Stomach (tissue), 9 donors: ENCODE measurements around the gene SCAP. TPM values are rescaled to one million over a fixed set of nuclear protein-coding genes. Genes with fewer than 3 reads are reported as not detected.

Experiments used
- DNase-seq, 2 donors: peaks; one replicate each; pipeline versions ENCODE4 v3.0.0 to v3.0.0-alpha.2; 2013 to 2019
- H3K27ac ChIP-seq, 5 donors: fragments of 200-600 bp in 4 of 5; sonication (generic) in 4 of 5; one replicate each; pipeline ENCODE4 v1.5.1; 2013 to 2019; ENCODE audit warnings: mild to moderate bottlenecking in 1 of 5, moderate library complexity in 1 of 5
- H3K27me3 ChIP-seq, 3 donors: fragments of 200-600 bp; sonication (generic); one replicate each; pipeline ENCODE4 v1.5.1; 2017 to 2019; ENCODE audit warnings: mixed run types in 1 of 3
- H3K36me3 ChIP-seq, 4 donors: fragments of 200-600 bp; sonication (generic); 1 replicate in 3 of 4; 2 replicates in 1 of 4; pipeline ENCODE4 v1.5.1; 2016 to 2019
- H3K4me1 ChIP-seq, 4 donors: fragments of 200-600 bp; sonication (generic); one replicate each; pipeline ENCODE4 v1.5.1; 2016 to 2019
- H3K4me3 ChIP-seq, 4 donors: fragments of 200-600 bp; sonication (generic) in 3 of 4; one replicate each; pipeline ENCODE4 v1.5.1; 2016 to 2019; ENCODE audit warnings: mild to moderate bottlenecking in 1 of 4
- H3K9me3 ChIP-seq, 4 donors: fragments of 200-600 bp; sonication (generic); one replicate each; pipeline ENCODE4 v1.5.1; 2016 to 2019
- CTCF ChIP-seq, 7 experiments: fragments of 450-650 bp in 4 of 7; fragments of 200-600 bp in 3 of 7; sonication (generic) in 3 of 7; IDR thresholded peaks; one replicate each; pipeline ENCODE4 v1.5.1; 2016 to 2019; ENCODE audit warnings: antibody characterized with exemption in 7 of 7, control low read depth in 2 of 7, mild to moderate bottlenecking in 1 of 7
- EP300 ChIP-seq: sonication (generic); formaldehyde crosslinking; IDR thresholded peaks from one replicate; pipeline ENCODE4 v1.6.1; 2017; ENCODE audit warnings: antibody characterized with exemption
- POLR2A ChIP-seq, 4 donors: fragments of 450-650 bp; IDR thresholded peaks; one replicate each; pipeline ENCODE4 v1.6.1; 2016; ENCODE audit warnings: antibody characterized with exemption in 4 of 4, control low read depth in 2 of 4, mild to moderate bottlenecking in 1 of 4, moderate library complexity in 1 of 4
- POLR2AphosphoS5 ChIP-seq, 3 donors: sonication (generic); formaldehyde crosslinking; IDR thresholded peaks; one replicate each; pipeline ENCODE4 v1.6.1; 2016; ENCODE audit warnings: antibody characterized with exemption in 3 of 3
- WGBS, 5 donors: extraction: QIAGEN DNeasy Blood & Tissue Kit in 3 of 5; methylation state at CpG; one replicate each; pipeline versions ENCODE4 v1.1.5 to v1.1.7; 2013 to 2018; 5-methylcytosine and 5-hydroxymethylcytosine counted together
- intact Hi-C: fragments of 100-400 bp; cut with DNase I; formaldehyde crosslinking; loops from one replicate; pipeline ENCODE4 v1.15.1; 2023; ENCODE audit warnings: low total_unique reads
- polyA plus RNA-seq, 3 donors: library from polyadenylated mRNA; stranded (reverse); fragments of 200-250 nt; gene quantifications; one replicate each; pipeline ENCODE4 v1.2.3, GENCODE V29; 2013
- total RNA-seq, 5 donors: library from RNA; depleted of rRNA; stranded (reverse); fragments of >200 nt; gene quantifications; one replicate each; pipeline versions ENCODE4 v1.1.0 to v1.2.3, GENCODE V29; 2014 to 2016
- donor health status: healthy with polysubstance abuse.
- donor health status: Bipolar disorder and iron deficiency.
- donor health status: healthy.

Gene SCAP
- total and polyA plus RNA-seq, 8 donors, result 15.6 to 223 (median 47.3) TPM

- DNase-seq, result no peak
- Histone ChIP-seq H3K36me3 (peaks cover 27 to 98% (median 88%) of the 10 kb centered on the region in 4 donors), H3K9me3 (no peaks in the 10 kb centered on the region), H3K27ac (no peak overlapping the region), H3K4me3 (no peak overlapping the region), H3K4me1 (no peaks in the 10 kb centered on the region), H3K27me3 (no peaks in the 10 kb centered on the region)
- intact Hi-C loops, result no loop called here
- WGBS, 5 donors, result 89 to 99% (median 95%) methylated on average over 2 of the region's 2 CpGs
- no peak for TF ChIP-seq POLR2AphosphoS5 (IDR thresholded peaks at IDR 0.05)
- TF ChIP-seq CTCF (IDR thresholded peaks at IDR 0.05), result no peak
- TF ChIP-seq POLR2A (IDR thresholded peaks at IDR 0.05), result no peak
- TF ChIP-seq EP300, result no peak
These were observed 27.3 kb upstream of the SCAP start for GRCh38 chr3:47503033-47503432.

- intact Hi-C loops, result no loop called here
- no peak overlapping the region for H3K27ac ChIP-seq
These were observed 21.2 kb upstream of the SCAP start for GRCh38 chr3:47496892-47497291.

GRCh38 chr3:47495886-47496285 is 20.1 kb upstream of the SCAP start:
- intact Hi-C loops, result no loop called here

More at GRCh38 chr3:47496892-47497291, 21.2 kb upstream of the SCAP start:
- DNase-seq, result no peak
- H3K9me3 ChIP-seq, result no peaks in the 10 kb centered on the region
- TF ChIP-seq POLR2A (IDR thresholded peaks at IDR 0.05) (no peak), POLR2AphosphoS5 (IDR thresholded peaks at IDR 0.05) (no peak), EP300 (no peak), CTCF (IDR thresholded peaks at IDR 0.05) (no peak)
- no peaks in the 10 kb centered on the region for H3K27me3 ChIP-seq
- H3K4me3 ChIP-seq, result no peak overlapping the region
- H3K36me3 ChIP-seq, result peaks cover 25 to 81% (median 75%) of the 10 kb centered on the region in 4 donors
- no peaks in the 10 kb centered on the region for H3K4me1 ChIP-seq

GRCh38 chr3:47495111-47495510 is 19.4 kb upstream of the SCAP start:
- Histone ChIP-seq H3K4me1 (no peaks in the 10 kb centered on the region), H3K27ac (no peak overlapping the region), H3K36me3 (peaks cover 23 to 75% (median 62%) of the 10 kb centered on the region in 4 donors), H3K27me3 (no peaks in the 10 kb centered on the region), H3K4me3 (no peak overlapping the region), H3K9me3 (no peaks in the 10 kb centered on the region)
- no peak for DNase-seq
- TF ChIP-seq CTCF (IDR thresholded peaks at IDR 0.05), result no peak
- no peak for TF ChIP-seq POLR2A (IDR thresholded peaks at IDR 0.05)
- no peak for TF ChIP-seq EP300
- TF ChIP-seq POLR2AphosphoS5 (IDR thresholded peaks at IDR 0.05), result no peak
- WGBS, 5 donors, result 88 to 100% (median 95%) methylated on average over 4 of the region's 4 CpGs
- intact Hi-C loops, result no loop called here

More at GRCh38 chr3:47495886-47496285, 20.1 kb upstream of the SCAP start:
- WGBS, 5 donors, result 93 to 98% (median 95%) methylated on average over 8 of the region's 8 CpGs
- TF ChIP-seq EP300, result no peak
- TF ChIP-seq POLR2A (IDR thresholded peaks at IDR 0.05), result no peak
- no peak for TF ChIP-seq CTCF (IDR thresholded peaks at IDR 0.05)
- TF ChIP-seq POLR2AphosphoS5 (IDR thresholded peaks at IDR 0.05), result no peak
- no peak overlapping the region for H3K4me3 ChIP-seq
- H3K27ac ChIP-seq, result no peak overlapping the region
- H3K36me3 ChIP-seq, result peaks cover 25 to 77% (median 69%) of the 10 kb centered on the region in 4 donors
- no peaks in the 10 kb centered on the region for H3K9me3 ChIP-seq
- no peaks in the 10 kb centered on the region for H3K4me1 ChIP-seq
- H3K27me3 ChIP-seq, result no peaks in the 10 kb centered on the region
- no peak for DNase-seq
